ENCODE data around the gene PA2G4.
A peak's percentile ranks its signal among the peaks of the same experiment; 100 is the strongest.

The PA2G4 gene

GRCh38 chr12:56141946-56142784 lies 37.8 kb downstream of the PA2G4 start:
- no CpG with 5 or more reads among the region's 19 CpGs for WGBS (ENCODE audit: insufficient coverage, insufficient read length)
- no peak overlapping the region for H3K27ac ChIP-seq (ENCODE audit: low read length)
- peaks cover 36% of the 10 kb centered on the region for H3K36me3 ChIP-seq (ENCODE audit: control insufficient read depth, insufficient read depth, low read length)
- no peaks in the 10 kb centered on the region for H3K27me3 ChIP-seq (ENCODE audit: control insufficient read depth, insufficient read depth, low read length)
- H3K4me3 ChIP-seq (ENCODE audit: low read length): no peak overlapping the region
- DNase-seq (ENCODE audit: low read depth, low spot score): no peak
- no peaks in the 10 kb centered on the region for H3K4me1 ChIP-seq (ENCODE audit: control insufficient read depth, insufficient read depth, low read length)
- no peaks in the 10 kb centered on the region for H3K9me3 ChIP-seq (ENCODE audit: control insufficient read depth, insufficient read depth, low read length)

- no CpG with 5 or more reads among the region's 4 CpGs for WGBS (ENCODE audit: insufficient coverage, insufficient read length)
- Histone ChIP-seq H3K4me3 (ENCODE audit: low read length) (no peak overlapping the region), H3K9me3 (ENCODE audit: control insufficient read depth, insufficient read depth, low read length) (no peaks in the 10 kb centered on the region), H3K4me1 (ENCODE audit: control insufficient read depth, insufficient read depth, low read length) (no peaks in the 10 kb centered on the region), H3K27me3 (ENCODE audit: control insufficient read depth, insufficient read depth, low read length) (no peaks in the 10 kb centered on the region), H3K36me3 (ENCODE audit: control insufficient read depth, insufficient read depth, low read length) (peaks cover 30% of the 10 kb centered on the region), H3K27ac (ENCODE audit: low read length) (no peak overlapping the region)
- DNase-seq (ENCODE audit: low read depth, low spot score): no peak
These were observed 38.9 kb downstream of the PA2G4 start for GRCh38 chr12:56143217-56143616.

- Histone ChIP-seq H3K36me3 (ENCODE audit: control insufficient read depth, insufficient read depth, low read length) (peaks cover 24% of the 10 kb centered on the region), H3K27ac (ENCODE audit: low read length) (no peak overlapping the region), H3K4me3 (ENCODE audit: low read length) (no peak overlapping the region), H3K9me3 (ENCODE audit: control insufficient read depth, insufficient read depth, low read length) (no peaks in the 10 kb centered on the region), H3K27me3 (ENCODE audit: control insufficient read depth, insufficient read depth, low read length) (no peaks in the 10 kb centered on the region), H3K4me1 (ENCODE audit: control insufficient read depth, insufficient read depth, low read length) (no peaks in the 10 kb centered on the region)
- WGBS (ENCODE audit: insufficient coverage, insufficient read length): no CpG with 5 or more reads among the region's 8 CpGs
- no peak for DNase-seq (ENCODE audit: low read depth, low spot score)
These were observed 39.5 kb downstream of the PA2G4 start for GRCh38 chr12:56143870-56144269.

- Histone ChIP-seq H3K9me3 (ENCODE audit: control insufficient read depth, insufficient read depth, low read length) (no peaks in the 10 kb centered on the region), H3K36me3 (ENCODE audit: control insufficient read depth, insufficient read depth, low read length) (peaks cover 24% of the 10 kb centered on the region), H3K27ac (ENCODE audit: low read length) (no peak overlapping the region), H3K4me3 (ENCODE audit: low read length) (no peak overlapping the region), H3K4me1 (ENCODE audit: control insufficient read depth, insufficient read depth, low read length) (no peaks in the 10 kb centered on the region), H3K27me3 (ENCODE audit: control insufficient read depth, insufficient read depth, low read length) (no peaks in the 10 kb centered on the region)
- no peak for DNase-seq (ENCODE audit: low read depth, low spot score)
- WGBS (ENCODE audit: insufficient coverage, insufficient read length): no CpG with 5 or more reads among the region's 3 CpGs
These were observed 40.9 kb downstream of the PA2G4 start for GRCh38 chr12:56145217-56145616.

DNA sequence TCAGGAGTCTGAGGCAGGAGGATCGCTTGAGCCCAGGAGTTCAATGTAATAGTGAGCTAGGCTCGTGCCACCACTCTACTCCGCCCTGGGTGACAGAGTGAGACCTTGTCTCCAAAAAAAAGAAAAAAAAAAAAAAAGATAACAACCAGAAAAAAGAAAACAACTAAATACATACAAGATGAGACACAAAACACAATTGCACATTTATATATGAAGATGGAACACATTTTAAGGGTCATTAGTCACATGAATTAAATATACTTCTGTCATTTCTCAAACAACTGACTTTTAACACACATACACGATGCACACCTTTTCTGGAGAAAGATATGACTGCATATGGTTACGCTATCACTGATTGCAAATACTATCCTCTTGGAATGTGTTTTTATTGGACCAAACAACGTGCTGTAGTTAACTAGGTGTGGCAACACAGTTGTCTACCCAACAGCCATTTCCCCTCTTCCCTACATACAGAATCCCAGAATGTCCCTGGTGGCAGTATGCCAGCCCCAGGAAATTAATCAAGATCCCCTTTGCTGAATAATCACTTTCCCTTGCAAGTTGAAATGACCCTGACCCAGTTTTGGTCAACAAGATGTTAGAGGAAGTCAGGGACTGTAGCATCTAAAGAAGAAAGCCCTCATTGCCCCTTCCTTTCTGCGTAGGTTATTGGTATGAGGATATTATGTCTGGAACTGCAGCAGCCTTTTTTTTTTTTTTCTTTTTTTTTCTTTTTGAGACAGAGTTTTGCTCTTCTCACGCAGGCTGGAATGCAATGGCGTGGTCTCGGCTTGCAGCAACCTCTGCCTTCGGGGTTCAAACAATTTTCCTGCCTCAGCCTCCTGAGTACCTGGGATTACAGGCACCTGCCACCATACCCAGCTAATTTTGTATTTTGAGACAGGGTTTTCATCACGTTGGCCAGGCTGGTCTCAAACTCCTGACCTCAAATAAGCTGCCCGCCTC lies 42.4 kb downstream of the PA2G4 start:
- Histone ChIP-seq H3K4me3 (ENCODE audit: low read length) (no peak overlapping the region), H3K27ac (ENCODE audit: low read length) (no peak overlapping the region), H3K27me3 (ENCODE audit: control insufficient read depth, insufficient read depth, low read length) (no peaks in the 10 kb centered on the region), H3K36me3 (ENCODE audit: control insufficient read depth, insufficient read depth, low read length) (peaks cover 18% of the 10 kb centered on the region), H3K4me1 (ENCODE audit: control insufficient read depth, insufficient read depth, low read length) (no peaks in the 10 kb centered on the region), H3K9me3 (ENCODE audit: control insufficient read depth, insufficient read depth, low read length) (no peaks in the 10 kb centered on the region)
- no CpG with 5 or more reads among the region's 13 CpGs for WGBS (ENCODE audit: insufficient coverage, insufficient read length)
- no peak for DNase-seq (ENCODE audit: low read depth, low spot score)

- peaks cover 4% of the 10 kb centered on the region; the same call in 1 of the 2 replicates for H3K36me3 ChIP-seq (ENCODE audit: control insufficient read depth, insufficient read depth, low read length)
- H3K4me3 ChIP-seq (ENCODE audit: low read length): no peak overlapping the region
- WGBS (ENCODE audit: insufficient coverage, insufficient read length): no CpG with 5 or more reads among the region's 3 CpGs
- no peak overlapping the region for H3K27ac ChIP-seq (ENCODE audit: low read length)
- no peaks in the 10 kb centered on the region; the same call in 1 of the 2 replicates for H3K4me1 ChIP-seq (ENCODE audit: control insufficient read depth, insufficient read depth, low read length)
- no peaks in the 10 kb centered on the region for H3K9me3 ChIP-seq (ENCODE audit: control insufficient read depth, insufficient read depth, low read length)
- H3K27me3 ChIP-seq (ENCODE audit: control insufficient read depth, insufficient read depth, low read length): no peaks in the 10 kb centered on the region
- DNase-seq (ENCODE audit: low read depth, low spot score): no peak
These were observed 46.2 kb downstream of the PA2G4 start for GRCh38 chr12:56150563-56150962.

DNA sequence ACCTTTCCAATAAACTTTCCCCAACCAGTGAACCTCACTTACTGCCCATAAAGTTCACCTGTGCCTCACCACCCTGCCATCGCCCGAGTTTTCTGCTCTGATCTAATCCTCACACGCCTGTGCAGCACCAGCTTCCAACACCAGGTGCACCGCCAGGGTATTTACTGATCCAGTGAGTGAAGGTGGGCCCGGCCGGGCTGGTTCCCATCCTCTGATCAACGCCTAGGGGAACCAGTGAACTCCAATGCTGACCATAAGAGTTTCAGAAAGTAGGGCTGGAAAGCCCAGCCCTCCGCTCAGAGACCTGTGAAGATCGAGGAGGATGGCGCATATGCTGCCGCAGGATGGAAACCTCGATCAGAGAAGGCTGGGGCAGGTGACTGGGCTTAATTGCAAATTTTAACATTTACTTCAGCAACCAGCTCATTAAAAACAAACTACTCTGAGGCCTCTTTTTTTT lies 47.3 kb downstream of the PA2G4 start:
- H3K27ac ChIP-seq (ENCODE audit: low read length): no peak overlapping the region
- no peaks in the 10 kb centered on the region for H3K27me3 ChIP-seq (ENCODE audit: control insufficient read depth, insufficient read depth, low read length)
- H3K36me3 ChIP-seq (ENCODE audit: control insufficient read depth, insufficient read depth, low read length): peaks cover 4% of the 10 kb centered on the region; the same call in 1 of the 2 replicates
- WGBS (ENCODE audit: insufficient coverage, insufficient read length): no CpG with 5 or more reads among the region's 12 CpGs
- no peak for DNase-seq (ENCODE audit: low read depth, low spot score)
- H3K9me3 ChIP-seq (ENCODE audit: control insufficient read depth, insufficient read depth, low read length): no peaks in the 10 kb centered on the region
- peak overlapping the region; percentile 86; the same call in 1 of the 2 replicates for H3K4me3 ChIP-seq (ENCODE audit: low read length)
- no peaks in the 10 kb centered on the region; the same call in 1 of the 2 replicates for H3K4me1 ChIP-seq (ENCODE audit: control insufficient read depth, insufficient read depth, low read length)

GRCh38 chr12:56152132-56152755 lies 47.9 kb downstream of the PA2G4 start, which contains the start of gene MYL6B:
MYL6B (plus strand) TSS chr12:56152587; CDS start chr12:56153919, 1,332 bp downstream.
- H3K27me3 ChIP-seq (ENCODE audit: control insufficient read depth, insufficient read depth, low read length): no peaks in the 10 kb centered on the region
- H3K36me3 ChIP-seq (ENCODE audit: control insufficient read depth, insufficient read depth, low read length): peaks cover 4% of the 10 kb centered on the region; the same call in 1 of the 2 replicates
- H3K4me3 ChIP-seq (ENCODE audit: low read length): peak within 1 kb of the TSS; percentile 86; the same call in 1 of the 2 replicates
- no peaks in the 10 kb centered on the region for H3K9me3 ChIP-seq (ENCODE audit: control insufficient read depth, insufficient read depth, low read length)
- peak; percentile 81 for DNase-seq (ENCODE audit: low read depth, low spot score)
- H3K4me1 ChIP-seq (ENCODE audit: control insufficient read depth, insufficient read depth, low read length): no peaks in the 10 kb centered on the region; the same call in 1 of the 2 replicates
- WGBS (ENCODE audit: insufficient coverage, insufficient read length): no CpG with 5 or more reads among the region's 37 CpGs
- no peak within 1 kb of the TSS for H3K27ac ChIP-seq (ENCODE audit: low read length)

DNA sequence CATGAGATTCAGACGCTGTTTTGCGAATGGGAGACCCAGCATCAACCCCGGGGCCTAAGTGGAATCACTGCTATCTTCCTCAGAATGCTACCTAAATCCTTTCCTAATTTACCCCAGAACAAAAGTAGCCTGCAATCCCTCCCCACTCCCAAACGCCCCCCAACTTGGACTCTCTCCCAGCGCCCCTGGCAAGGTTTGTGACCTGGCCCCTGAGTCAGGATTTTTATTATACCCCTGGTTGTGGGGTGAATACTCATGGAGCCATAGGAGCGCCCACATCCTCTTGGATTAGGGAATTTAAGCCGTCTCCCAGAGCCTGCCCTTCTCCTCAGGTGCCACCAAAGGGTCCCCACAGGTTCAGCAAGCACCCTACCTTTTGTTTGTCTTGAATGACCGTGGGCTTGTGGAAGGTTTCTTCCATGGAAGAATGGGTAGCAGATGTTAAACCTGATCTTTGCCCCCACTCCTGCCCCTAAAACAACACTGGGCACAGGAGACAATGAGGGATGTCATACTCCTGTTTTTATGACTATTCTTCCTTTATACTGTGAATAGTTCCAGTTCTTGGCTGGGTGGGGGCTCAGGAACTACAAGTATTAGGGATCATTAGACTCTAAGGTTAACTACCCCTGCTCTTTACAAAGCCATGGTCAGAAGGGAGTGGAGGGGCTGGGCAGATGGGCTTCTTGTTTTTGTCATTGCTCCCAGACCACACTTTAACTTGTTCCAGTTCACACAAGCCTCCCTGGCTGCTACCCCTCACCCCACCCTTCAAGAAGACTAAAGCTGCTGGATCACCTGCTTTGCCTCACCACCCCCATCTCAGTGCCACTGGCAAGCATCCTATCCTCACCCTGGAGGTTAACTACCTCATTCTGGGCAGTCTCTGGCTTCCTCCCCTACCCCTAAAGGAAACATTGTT lies 48.7 kb downstream of the PA2G4 start:
- no CpG with 5 or more reads among the region's 8 CpGs for WGBS (ENCODE audit: insufficient coverage, insufficient read length)
- peaks cover 4% of the 10 kb centered on the region; the same call in 1 of the 2 replicates for H3K36me3 ChIP-seq (ENCODE audit: control insufficient read depth, insufficient read depth, low read length)
- no peaks in the 10 kb centered on the region; the same call in 1 of the 2 replicates for H3K4me1 ChIP-seq (ENCODE audit: control insufficient read depth, insufficient read depth, low read length)
- no peak for DNase-seq (ENCODE audit: low read depth, low spot score)
- no peaks in the 10 kb centered on the region for H3K27me3 ChIP-seq (ENCODE audit: control insufficient read depth, insufficient read depth, low read length)
- no peak overlapping the region for H3K27ac ChIP-seq (ENCODE audit: low read length)
- no peaks in the 10 kb centered on the region for H3K9me3 ChIP-seq (ENCODE audit: control insufficient read depth, insufficient read depth, low read length)
- H3K4me3 ChIP-seq (ENCODE audit: low read length): peak overlapping the region; percentile 86; the same call in 1 of the 2 replicates

All from iPS DF 6.9 (cell line).